GM12878 (cell line): Measurements from ENCODE around the gene C22orf31.

Source experiments
- ATF2 ChIP-seq: IDR thresholded peaks from 2 replicates; pipeline ENCODE4 v1.6.1; 2012; ENCODE audit warnings: low read length, inconsistent platforms
- CREB1 ChIP-seq: IDR thresholded peaks from 2 replicates; pipeline ENCODE4 v1.6.1; 2012; ENCODE audit warnings: low read depth, mild to moderate bottlenecking, inconsistent platforms
- CTCF ChIP-seq, 3 experiments: IDR thresholded peaks in 2 of 3; conservative IDR thresholded peaks in 1 of 3; 2 replicates each; pipeline ENCODE4 v1.5.1; 2011; ENCODE audit warnings: low read depth in 3 of 3, low read length in 3 of 3, mild to moderate bottlenecking in 3 of 3, control low read depth in 2 of 3, moderate library complexity in 2 of 3, inconsistent platforms in 1 of 3, mixed read lengths in 1 of 3; ENCODE audit not compliant: control insufficient read depth in 2 of 3, insufficient read depth in 1 of 3; ENCODE audit errors: extremely low read depth in 1 of 3
- EP300 ChIP-seq, 2 experiments: fragments of 150-350 bp in 1 of 2; IDR thresholded peaks; 2 replicates each; pipeline ENCODE4 v1.6.1; 2011 to 2012; ENCODE audit warnings: low read depth in 2 of 2, low read length in 2 of 2, borderline replicate concordance in 1 of 2, improper control_type of control experiment in 1 of 2, inconsistent platforms in 1 of 2; ENCODE audit not compliant: control insufficient read depth in 1 of 2
- FOS ChIP-seq: IDR thresholded peaks from 3 replicates; pipeline ENCODE4 v1.6.1; 2011; ENCODE audit warnings: borderline replicate concordance; ENCODE audit not compliant: insufficient read length; ENCODE audit errors: extremely low read depth
- IRF3 ChIP-seq: fragments of 450-650 bp; IDR thresholded peaks from 2 replicates; pipeline ENCODE4 v1.6.1; 2014; ENCODE audit warnings: mild to moderate bottlenecking
- NFYA ChIP-seq: IDR thresholded peaks from 2 replicates; pipeline ENCODE4 v1.6.1; 2011; ENCODE audit warnings: low read depth, mild to moderate bottlenecking, low read length, improper control_type of control experiment, borderline replicate concordance
- PRDM15 ChIP-seq: fragments of 450-650 bp; formaldehyde crosslinking; IDR thresholded peaks from 2 replicates; pipeline ENCODE4 v1.4.0; 2020; ENCODE audit warnings: mild to moderate bottlenecking, moderate library complexity
- TARDBP ChIP-seq: IDR thresholded peaks from 2 replicates; pipeline ENCODE4 v1.6.1; 2016; ENCODE audit warnings: borderline replicate concordance

GRCh38 chr22:29092243-29092642 lies 30.6 kb upstream of the C22orf31 start:
- TF ChIP-seq NFYA (no peak), PRDM15 (CRISPR knock-in tag) (no peak), CTCF (IDR thresholded peaks at IDR 0.05 in 2 of 3, conservative IDR thresholded peaks at IDR 0.05 in 1 of 3; ENCODE audit: control insufficient read depth in 2 of 3, extremely low read depth in 1 of 3, insufficient read depth in 1 of 3, low read depth in 3 of 3, low read length in 3 of 3) (no peak), FOS (no peak), CREB1 (no peak), EP300 (IDR thresholded peaks at IDR 0.05; ENCODE audit: borderline replicate concordance in 1 of 2, control insufficient read depth in 1 of 2, low read depth in 2 of 2, low read length in 2 of 2) (no peak), TARDBP (no peak), IRF3 (no peak), ATF2 (no peak)
